Measurements from ENCODE around the gene TMEM259. TPM values are rescaled to one million over a fixed set of nuclear protein-coding genes. Genes with fewer than 3 reads are reported as not detected.

Gene TMEM259
- total and polyA plus RNA-seq, 9 of the 15 experiments (the other 6 are each of a cell fraction or from before 2014, with no cell fraction given), result 0.52 to 231 (median 63.6) TPM

DNA sequence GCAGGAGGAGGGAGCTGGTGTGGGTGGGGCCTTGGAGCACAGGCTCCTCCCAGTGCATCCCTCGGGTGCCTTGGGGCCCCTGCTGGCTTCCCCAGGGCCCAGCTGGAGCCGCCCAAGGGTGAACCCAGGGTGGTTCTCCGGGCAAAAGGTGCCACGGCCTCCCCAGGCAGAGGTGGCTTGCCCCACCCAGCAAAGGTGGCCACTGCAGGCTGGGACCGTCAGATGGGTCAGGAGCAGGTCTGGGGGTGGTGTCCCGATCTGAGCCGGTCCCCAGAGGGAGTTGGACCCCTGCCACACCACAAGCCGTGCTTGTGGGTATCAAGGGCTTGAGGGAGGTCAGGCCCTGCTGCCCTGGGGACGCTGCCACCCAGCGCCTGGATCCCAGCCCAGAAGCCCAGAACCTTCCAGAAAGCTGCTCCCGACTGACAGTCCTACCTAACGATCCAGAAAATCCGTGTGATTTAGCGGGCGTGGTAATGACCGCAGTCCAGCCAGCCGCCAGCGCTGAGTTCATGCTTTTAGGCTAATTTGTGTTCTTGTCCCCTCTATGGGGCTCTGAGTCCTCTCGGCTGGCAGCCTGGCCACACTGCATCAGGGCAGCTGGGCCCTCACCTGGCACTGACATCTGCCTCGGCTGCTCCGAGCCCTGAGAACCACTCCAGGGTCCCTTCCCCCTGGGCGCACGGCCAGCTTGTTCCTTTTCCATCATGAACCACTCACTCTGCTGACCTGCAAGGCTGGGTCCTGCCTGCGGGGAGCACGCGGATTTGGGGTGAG lies 25.7 kb downstream of the TMEM259 start (continued):
- TF ChIP-seq, protein P1, sequence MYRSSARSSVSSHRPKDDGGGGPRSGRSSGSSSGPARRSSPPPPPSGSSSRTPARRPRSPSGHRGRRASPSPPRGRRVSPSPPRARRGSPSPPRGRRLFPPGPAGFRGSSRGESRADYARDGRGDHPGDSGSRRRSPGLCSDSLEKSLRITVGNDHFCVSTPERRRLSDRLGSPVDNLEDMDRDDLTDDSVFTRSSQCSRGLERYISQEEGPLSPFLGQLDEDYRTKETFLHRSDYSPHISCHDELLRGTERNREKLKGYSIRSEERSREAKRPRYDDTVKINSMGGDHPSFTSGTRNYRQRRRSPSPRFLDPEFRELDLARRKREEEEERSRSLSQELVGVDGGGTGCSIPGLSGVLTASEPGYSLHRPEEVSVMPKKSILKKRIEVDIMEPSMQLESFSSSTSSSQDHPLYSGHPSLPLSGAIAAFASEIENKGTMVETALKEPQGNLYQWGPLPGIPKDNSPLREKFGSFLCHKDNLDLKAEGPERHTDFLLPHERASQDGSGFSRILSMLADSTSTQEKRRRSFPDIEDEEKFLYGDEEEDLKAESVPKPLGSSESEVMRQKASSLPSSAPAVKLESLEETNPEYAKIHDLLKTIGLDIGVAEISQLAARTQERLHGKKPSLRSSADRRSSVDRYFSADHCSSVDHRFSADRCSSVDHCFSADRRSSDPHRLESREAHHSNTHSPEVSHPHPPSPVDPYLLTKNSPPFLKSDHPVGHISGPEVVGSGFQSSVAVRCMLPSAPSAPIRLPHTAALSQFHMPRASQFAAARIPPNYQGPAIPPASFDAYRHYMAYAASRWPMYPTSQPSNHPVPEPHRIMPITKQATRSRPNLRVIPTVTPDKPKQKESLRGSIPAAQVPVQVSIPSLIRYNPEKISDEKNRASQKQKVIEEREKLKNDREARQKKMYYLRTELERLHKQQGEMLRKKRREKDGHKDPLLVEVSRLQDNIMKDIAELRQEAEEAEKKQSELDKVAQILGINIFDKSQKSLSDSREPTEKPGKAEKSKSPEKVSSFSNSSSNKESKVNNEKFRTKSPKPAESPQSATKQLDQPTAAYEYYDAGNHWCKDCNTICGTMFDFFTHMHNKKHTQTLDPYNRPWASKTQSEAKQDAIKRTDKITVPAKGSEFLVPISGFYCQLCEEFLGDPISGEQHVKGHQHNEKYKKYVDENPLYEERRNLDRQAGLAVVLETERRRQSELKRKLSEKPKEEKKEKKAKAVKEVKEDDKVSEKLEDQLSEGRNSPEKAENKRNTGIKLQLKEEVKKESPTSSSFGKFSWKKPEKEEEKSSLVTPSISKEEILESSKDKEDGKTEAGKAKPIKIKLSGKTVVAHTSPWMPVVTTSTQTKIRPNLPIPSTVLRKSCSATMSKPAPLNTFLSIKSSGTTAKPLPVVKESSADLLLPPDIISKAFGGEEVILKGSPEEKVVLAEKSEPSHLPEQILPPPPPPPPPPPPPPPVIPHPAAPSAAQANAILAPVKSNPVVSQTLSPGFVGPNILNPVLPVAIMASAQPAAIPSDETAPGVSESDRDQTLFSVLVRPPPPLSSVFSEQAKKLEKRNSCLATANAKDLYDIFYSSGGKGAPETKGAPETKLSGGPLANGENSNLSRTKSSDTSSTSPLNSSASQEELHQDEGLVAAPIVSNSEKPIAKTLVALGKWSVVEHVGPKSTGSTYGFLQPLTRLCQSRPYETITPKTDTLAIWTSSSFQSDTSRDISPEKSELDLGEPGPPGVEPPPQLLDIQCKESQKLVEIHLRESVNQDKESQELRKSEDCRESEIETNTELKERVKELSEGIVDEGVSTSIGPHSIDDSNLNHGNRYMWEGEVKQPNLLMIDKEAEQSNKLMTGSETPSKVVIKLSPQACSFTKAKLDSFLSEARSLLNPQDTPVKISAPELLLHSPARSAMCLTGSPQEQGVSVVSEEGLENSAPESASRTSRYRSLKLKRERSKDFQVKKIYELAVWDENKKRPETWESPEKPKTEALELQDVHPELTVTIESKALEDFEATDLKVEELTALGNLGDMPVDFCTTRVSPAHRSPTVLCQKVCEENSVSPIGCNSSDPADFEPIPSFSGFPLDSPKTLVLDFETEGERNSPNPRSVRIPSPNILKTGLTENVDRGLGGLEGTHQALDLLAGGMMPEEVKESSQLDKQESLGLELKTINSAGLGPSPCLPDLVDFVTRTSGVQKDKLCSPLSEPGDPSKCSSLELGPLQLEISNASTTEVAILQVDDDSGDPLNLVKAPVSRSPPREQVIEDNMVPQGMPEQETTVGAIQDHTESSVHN (IDR thresholded peaks at IDR 0.05; ENCODE audit: borderline replicate concordance in 1 of 2, low read depth in 1 of 2), result no peak
- TF ChIP-seq ZNF140 (CRISPR knock-in tag; IDR thresholded peaks at IDR 0.05), result no peak
- TF ChIP-seq POLR2G (IDR thresholded peaks at IDR 0.05; ENCODE audit: low read depth, low read length), result 0 out of 2 replicates have a peak, but pooled peaks have one; percentile 1
- TF ChIP-seq THRAP3 (IDR thresholded peaks at IDR 0.05; ENCODE audit: borderline replicate concordance), result no peak
- no peak for TF ChIP-seq ZNF707 (CRISPR knock-in tag; conservative IDR thresholded peaks at IDR 0.05)
